Activated T-helper 1 cell treated with anti-CD3 and anti-CD28 coated beads, Interleukin-2, amount 50 U/mL, for 16 hours (primary cell): ENCODE results near the gene GOSR1.
"Not testable (repeated sequence)": the region's sequence is repeated elsewhere in the genome, so short reads cannot be mapped to it uniquely, and the experiment has no call there.

ENCODE experiments used
- DNase-seq, 2 donors: peaks; one replicate each; pipeline ENCODE4 v3.0.0-alpha.2; 2020; ENCODE audit warnings: low read depth in 1 of 2, low spot score in 1 of 2

GOSR1 gene

GRCh38 chr17:30545024-30545423 lies 67.8 kb downstream of the GOSR1 start:
- no peak for DNase-seq

DNA sequence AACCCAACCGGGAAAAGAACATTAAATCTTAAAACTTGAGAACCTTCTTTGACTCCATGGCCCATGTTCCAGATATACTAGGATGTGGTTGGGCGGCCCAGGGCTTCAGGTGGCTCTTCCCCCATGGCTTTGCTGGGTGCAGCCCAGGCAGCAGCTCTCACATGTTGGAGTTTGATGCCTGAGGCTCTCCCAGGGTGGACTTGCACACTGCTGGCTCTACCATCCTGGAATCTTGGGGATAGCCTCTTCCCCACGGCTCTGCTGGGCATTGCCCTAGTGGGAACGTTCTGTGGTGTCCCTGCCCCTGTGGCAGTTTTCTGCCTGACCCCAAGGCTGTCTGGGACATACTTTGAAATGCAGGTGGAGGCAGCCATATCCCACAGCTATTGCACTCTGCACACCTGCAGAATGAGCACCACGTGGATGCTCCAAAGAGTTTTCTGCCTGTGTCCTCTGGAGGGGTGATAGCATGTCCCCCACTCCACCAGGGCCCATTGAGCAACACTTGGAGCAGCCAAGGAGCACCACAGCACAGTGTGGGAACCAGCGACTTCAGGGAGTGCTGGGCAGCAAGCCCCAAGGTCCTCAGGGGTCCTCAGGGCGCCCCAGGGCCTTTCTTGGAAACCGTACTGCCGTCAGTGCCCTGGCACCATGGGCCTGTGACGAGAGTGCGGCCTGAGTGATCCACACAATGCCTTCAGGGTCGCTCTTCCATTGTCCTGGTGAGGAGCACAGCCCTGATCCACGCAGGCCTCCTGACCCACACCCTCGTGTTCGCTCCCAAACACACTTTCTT lies 70.8 kb downstream of the GOSR1 start:
- no peak for DNase-seq

DNA sequence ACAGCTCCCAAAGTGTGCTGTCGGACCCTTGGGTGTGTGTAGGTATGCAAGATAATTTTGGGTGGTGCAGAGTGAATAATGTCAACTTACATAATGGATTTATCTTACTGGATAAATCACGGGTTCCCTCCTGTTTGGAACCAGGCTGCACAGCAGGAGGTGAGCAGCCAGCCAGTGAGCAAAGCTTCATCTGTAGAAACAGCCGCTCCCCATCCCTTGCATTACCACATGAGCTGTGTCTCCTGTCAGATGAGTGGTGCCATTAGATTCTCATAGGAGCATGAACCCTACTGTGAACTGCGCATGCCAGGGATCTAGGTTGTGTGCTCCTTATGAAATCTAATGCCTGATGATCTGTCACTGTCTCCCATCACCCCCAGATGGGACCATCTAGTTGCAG lies 72.0 kb downstream of the GOSR1 start:
- not testable (repeated sequence) for DNase-seq

GRCh38 chr17:30549864-30550511 lies 72.8 kb downstream of the GOSR1 start:
- DNase-seq = no peak

DNA sequence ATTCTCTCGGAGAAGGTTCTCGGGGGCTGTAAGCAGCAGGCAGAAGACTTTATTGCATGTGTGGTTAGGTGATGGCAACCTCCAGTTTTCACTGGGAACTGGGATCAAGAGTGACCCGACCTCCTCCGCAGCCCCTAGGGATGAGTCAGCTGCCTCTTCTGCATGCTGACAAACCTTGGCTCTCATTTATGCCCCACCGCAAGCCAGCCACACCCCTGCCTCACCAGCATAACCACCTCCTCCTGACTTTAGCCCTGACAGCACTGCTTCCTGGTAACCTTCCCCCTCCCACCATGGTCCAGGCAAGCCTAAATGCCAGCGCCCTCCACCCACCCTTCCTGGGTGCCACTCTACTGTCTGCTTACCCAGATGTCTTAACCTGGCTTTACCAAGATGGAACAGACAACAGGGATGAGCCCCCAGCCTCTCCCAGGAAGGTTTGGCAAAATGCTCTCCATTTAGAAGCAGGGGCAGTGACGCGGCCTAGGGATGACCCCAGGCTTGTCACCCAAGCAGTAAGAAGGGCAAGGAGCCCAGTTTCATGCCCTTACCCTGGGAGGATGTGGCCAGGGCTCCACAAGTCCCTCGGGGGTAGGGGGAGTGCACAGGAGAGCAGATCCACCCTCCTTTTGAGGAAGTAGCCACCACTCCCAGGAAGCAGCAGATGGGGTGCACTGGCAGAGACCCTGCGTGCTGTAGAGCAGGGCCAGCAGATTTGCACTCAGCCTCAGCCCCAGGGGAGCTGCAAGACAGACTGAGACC lies 73.5 kb downstream of the GOSR1 start:
- DNase-seq = no peak

DNA sequence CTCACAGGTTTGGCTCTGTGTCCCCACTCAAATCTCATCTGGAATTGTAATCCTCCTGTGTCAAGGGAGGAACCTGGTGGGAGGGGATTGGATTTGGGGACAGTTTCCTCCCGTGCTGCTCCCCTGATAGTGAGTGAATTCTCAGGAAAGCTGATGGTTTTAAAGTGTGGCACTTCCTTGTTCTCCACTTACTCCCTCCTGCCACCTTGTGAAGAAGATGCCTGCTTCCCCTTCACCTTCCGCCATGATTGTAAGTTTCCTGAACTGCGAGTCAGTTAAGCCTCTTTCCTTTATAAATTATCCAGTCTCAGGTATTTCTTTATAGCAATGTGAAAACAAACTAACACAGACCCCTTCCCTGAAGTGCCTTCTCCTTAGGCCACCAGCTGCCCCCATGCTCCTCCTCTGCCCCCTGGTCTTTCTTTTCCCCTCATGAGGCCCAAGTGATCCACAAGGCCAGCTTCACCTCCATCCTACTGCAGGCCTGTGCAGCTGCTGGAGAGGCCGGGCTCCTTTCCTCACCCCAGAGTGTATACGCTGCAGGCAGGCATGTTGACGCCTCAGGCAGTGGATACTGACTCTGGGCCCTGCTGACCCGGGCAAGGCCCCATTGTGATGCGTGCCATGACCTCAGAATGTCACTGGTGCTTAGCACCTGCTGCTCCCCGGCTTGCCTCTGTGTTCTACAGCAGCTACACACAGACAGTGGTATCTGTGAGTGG lies 74.2 kb downstream of the GOSR1 start:
- not testable (repeated sequence) for DNase-seq

GRCh38 chr17:30551996-30552339 lies 74.8 kb downstream of the GOSR1 start:
- DNase-seq = no peak

DNA sequence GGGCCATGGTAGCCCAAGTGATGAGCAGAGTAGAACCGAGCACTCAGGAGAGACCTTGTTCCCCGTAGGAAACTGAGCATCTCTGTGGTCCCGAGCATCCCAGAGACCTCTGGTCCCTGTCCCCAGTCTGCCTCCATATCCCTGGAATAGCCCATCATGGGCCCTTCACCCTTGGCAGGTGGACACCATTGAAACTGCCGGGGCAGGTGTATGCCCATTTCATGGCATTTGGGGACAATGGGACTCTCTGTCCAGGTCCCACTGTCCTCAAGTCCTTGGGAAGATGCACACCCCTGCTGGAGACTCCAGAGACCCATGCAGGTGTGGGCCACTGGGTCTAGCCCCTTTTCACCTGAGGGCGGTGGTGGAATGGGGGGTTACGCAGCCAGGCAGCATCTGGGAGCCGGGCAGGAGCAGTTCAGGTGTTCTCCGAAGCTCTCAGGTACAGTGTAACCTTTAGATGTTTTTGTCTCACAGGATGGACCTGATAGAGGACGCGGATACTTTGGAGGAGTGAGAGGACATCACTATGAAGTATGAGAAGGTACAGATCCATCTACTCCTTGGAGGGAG lies 75.9 kb downstream of the GOSR1 start:
- DNase-seq = no peak

GRCh38 chr17:30553823-30554440 lies 76.7 kb downstream of the GOSR1 start:
- not testable (repeated sequence) for DNase-seq

DNA sequence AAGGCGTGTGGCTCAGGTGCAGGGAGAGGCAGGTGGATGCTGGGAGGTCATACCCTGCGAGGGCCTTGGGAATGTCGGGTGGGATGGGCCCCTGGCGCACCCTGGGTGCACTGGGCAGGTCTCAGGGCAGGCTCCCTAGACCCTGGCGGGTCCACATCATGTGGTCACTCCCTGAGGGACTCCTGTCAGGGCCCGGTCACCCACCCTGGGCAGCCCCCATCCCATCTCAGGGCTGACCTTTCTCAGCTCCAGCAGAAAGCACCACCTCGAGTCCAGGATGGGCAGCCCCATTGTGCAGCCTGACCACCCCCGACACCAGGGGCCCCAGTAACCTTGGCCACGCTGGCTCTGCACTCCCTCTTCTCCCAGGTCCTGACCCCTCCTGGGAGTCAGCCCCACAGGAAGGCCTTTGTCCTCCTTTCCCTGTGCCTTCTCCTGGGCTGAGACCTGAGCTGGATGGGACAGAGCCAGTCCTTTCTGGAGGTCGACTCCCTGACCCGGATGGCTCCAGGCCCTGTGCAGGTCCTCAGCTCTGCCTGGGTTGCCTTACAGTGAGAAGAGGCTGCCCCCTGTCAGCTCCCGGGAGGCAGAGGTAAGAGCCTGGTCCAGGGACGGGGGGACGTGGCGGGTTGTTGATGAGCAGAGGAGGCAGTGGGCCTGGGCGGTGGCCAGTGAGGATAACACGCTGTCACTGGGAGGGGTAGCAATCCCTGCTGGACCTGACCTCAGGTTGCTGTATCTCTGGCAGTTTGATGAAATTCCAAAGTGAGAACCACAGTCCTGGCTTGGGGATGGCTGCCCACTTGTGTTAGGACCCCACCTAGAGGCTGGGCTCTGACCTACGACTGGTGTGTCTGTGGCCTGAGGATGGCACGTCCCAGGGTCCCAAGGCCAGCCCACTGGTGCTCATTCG lies 77.9 kb downstream of the GOSR1 start:
- no peak for DNase-seq

DNA sequence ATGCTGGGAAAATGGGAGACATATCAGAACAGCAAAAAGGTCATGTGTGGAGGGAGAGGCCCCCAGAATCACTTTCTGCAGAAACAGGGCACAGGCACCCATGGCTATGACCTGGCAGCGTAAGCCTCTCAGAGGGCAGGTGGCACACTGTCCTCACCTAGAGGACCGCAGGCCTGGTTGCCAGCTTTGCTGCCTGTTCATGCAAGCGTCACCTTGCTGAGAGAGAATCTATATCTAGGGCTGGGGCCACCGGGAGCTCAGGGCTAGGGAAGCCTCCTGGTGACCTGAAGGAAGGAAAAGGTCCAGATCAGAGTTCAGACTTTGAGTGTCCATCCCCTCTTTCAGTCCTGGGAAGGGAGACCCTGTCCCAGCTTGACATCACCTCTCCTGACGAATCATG lies 78.7 kb downstream of the GOSR1 start:
- no peak for DNase-seq

- no peak for DNase-seq
Measured at GRCh38 chr17:30556374-30557332, 79.4 kb downstream of the GOSR1 start.

DNA sequence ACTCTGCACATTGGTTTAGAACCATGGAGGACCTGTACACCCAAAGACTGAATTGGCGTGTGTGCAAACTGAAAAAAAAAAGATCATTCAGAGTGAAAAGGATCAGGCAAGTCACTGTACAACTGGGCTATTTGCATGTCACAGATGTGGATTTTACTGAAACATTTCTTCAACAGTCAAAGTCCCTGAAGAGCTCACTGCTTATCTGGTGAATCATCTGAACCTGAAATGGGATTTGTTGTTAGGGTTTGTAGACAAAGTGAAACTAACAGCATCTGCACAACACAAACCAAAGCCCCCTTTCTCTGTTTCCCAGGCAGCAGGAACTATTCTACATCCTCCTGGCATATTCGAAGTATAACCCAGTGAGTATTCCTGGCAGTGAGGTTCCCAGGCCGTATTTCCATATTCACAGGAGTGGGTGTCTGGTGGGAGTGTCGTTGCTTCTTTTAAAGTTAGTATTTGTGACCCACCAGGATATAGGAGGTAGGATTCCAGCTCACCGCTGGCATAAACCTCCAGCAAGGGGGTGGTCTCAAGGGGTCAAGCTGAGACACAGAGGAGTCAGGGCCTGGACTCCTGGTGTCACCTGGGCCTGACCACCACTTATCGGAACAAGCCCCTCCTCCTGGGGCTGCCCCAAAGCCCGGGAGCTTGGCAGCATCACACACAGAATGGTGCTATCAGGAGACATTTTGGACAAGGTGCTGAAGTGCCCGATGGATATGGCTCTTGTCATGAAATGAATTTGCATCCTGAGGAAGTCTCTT lies 80.9 kb downstream of the GOSR1 start:
- DNase-seq = no peak

GRCh38 chr17:30558686-30559545 lies 81.7 kb downstream of the GOSR1 start:
- DNase-seq = no peak

DNA sequence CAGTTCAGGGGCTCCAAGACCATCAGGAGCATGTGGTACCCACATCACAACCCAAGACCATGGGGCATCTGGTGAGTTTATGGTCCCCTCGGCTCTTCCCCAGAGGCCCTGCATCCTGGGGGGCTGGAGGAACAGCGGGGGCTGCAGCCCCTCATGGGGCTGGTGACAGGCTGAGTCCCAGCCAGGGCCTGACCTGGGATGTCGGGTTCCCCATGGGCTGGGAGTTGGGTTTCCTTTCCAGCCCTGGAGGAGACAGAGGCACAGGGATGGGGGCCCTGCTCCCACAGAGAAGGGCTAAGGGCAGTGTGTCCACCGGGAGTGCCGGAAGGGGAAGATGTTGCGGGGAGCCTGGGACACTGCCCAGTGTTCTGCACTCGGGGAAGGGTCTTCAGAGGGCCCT lies 82.4 kb downstream of the GOSR1 start:
- DNase-seq = no peak

DNA sequence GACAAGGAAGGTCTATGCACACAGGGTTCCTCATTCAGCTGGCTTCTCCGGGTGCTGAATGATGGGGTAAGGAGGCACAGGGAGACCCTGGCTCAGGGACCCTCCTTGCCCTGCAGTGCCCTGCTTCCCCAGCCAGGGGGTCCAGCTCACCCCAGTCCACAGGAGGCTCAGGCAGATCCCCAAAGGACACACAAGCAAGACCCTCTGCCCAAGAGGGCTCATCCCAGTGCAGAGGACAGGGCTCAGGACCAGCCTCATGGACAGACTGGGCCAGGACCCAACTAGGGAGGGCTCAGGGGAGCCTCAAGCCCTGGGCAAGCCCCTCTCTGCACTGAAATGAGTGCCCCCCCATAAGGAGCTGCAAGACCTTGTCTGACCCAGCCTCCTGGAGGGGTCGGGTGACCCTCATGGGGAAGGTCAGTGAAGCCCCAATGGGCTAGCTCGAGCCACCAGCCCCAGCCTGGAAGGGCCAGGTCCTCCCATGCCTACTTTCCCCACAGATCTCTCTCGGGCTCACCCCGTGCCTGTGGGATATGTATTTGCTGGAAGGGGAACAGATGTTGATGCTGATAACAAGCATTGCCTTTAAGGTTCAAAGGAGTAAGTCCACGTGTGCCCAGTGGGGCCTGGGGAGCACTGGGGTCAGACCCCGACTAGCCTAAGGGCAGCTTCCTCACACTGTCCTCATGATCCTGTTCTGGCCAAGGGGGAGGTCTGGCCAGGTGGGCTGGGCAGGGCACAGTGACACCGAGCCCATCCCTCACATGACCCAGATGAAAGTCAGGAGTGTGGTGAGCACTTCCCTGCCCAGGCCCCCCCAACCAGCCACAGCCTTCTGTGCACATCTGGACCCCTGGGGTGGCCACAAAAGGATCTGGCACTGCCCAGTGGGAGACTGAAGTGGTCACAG lies 83.2 kb downstream of the GOSR1 start:
- not testable (repeated sequence) for DNase-seq
